Measurements from ENCODE around the gene SAPCD2.

Gene SAPCD2

GRCh38 chr9:137080260-137081122 lies 10.1 kb upstream of the SAPCD2 start:
- no peak for DNase-seq (ENCODE audit: low spot score)

- DNase-seq (ENCODE audit: low spot score): no peak
Observed at GRCh38 chr9:137079401-137079787, 9.0 kb upstream of the SAPCD2 start.

- no peak for DNase-seq (ENCODE audit: low spot score)
Observed at GRCh38 chr9:137078701-137079400, 8.5 kb upstream of the SAPCD2 start.

DNA sequence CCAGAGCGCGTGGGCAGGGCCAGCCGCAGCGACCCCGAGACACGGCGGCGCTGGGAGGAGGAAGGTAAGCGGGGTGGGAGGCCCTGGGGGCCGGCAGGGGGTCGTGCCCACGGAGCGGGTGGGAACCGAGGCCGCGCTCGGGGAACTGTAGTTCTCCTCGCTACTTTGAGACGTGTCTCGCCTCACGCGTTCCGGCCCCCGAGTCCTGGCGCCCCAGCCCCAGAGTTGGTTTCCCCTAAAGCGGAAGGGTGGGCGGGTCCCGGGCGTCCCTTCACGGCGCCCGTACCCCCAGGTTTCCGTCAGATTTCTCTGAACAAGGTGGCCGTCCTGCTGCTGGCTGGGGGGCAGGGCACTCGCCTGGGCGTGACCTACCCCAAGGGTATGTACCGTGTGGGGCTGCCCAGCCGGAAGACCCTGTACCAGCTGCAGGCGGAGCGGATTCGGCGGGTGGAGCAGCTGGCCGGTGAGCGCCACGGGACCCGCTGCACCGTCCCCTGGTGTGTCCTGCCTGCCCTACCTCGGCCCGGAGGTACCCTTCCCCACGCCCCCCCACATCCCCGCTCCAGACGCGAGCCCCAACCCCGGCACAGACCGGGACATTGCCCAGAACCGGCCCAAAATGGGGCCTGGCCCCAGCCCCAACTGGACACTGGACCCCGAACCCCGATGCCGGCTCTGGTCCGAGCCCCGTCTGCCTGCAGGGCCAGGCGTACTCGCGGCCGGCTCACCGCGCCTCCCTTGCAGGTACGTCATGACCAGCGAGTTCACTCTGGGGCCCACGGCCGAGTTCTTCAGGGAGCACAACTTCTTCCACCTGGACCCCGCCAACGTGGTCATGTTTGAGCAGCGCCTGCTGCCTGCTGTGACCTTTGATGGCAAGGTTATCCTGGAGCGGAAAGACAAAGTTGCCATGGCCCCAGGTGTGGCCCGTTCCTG lies 7.7 kb upstream of the SAPCD2 start:
- peak; percentile 47 for DNase-seq (ENCODE audit: low spot score)

- DNase-seq (ENCODE audit: low spot score): peak; percentile 73
Observed at GRCh38 chr9:137077010-137077747, 6.8 kb upstream of the SAPCD2 start, which contains the start of gene UAP1L1. Gene UAP1L1 (plus strand): TSS chr9:137077517. CDS start chr9:137077533, 16 bp downstream.

- DNase-seq (ENCODE audit: low spot score): no peak
Observed at GRCh38 chr9:137076636-137077009, 6.3 kb upstream of the SAPCD2 start.

DNA sequence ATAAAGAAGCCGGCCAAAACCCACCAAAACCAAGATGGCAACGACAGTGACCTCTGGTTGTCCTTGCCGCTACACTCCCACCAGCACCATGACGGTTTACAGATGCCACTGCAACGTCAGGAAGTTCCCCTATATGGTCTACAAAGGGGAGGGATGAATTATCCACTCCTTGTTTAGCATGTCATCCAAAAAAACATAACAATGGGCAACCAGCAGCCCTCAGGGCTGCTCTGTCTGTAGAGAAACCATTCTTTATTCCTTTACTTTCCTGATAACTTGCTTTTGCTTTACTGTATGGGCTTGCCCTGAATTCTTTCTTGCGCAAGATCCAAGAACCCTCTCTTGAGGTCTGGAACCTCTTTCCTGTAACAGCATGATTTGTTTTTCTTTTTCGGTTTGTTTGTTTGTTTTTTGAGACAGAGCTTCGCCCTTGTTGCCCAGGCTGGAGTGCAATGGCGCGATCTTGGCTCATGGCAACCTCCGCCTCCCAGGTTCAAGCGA lies 5.0 kb upstream of the SAPCD2 start:
- no peak for DNase-seq (ENCODE audit: low spot score)

- DNase-seq (ENCODE audit: low spot score): no peak
Observed at GRCh38 chr9:137074657-137075274, 4.4 kb upstream of the SAPCD2 start.

DNA sequence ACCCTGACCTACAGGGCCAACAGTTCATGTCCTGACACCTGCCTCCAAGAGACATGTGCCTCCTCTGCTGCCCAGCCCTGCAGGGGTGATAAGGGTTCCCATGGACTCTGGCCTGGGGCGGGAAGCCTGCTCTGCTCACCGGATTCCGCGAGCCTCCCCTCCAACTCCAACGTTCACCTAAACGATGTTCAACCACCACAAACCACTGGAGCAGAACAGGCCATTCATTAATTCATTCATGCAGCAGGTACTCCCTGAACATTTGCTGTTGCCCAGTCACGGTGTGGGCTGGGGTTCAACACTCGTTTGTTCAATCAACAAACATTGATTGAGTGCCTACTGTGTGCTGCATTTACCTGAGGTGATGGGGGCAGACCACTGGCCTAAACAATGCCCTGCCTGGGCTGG lies 3.6 kb upstream of the SAPCD2 start:
- DNase-seq (ENCODE audit: low spot score): no peak

GRCh38 chr9:137071282-137071681 lies 925 bp upstream of the SAPCD2 start:
- DNase-seq (ENCODE audit: low spot score): no peak

GRCh38 chr9:137070906-137071275 lies 534 bp upstream of the SAPCD2 start:
- DNase-seq (ENCODE audit: low spot score): peak; percentile 49

DNA sequence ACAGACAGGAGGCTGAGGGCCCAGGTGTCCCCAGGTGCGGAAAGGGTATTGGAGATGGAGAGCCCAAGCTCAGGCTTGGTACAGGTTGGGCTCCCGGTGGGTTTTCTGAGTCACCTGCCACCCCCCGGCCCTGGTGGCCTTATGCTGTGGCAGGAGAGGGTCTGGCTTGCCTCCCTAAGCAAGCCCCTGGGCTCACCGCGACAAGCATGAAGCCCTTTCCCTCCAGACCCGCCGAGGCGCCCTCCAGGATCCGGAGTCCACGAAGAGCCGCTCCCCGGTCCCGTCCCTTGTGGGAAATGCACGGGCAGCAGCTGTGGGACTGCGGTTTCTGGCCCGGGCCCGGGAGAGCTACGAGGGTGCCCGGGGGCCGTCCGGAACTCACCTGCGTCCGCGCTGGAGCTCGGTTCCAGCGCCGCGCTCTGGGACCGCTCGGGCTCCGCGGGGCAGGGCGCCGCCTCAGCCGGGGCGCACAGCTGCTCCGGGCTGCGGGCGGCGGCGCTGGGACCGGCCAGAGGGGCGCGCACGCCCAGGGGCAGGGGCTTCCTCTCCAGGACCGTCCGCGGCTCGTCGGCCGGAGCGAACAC lies 757 bp downstream of the SAPCD2 start:
- no peak for DNase-seq (ENCODE audit: low spot score)

GRCh38 chr9:137068539-137069507 lies 1.5 kb downstream of the SAPCD2 start:
- DNase-seq (ENCODE audit: low spot score): no peak

GRCh38 chr9:137067860-137068538 lies 2.4 kb downstream of the SAPCD2 start:
- peak; percentile 96 for DNase-seq (ENCODE audit: low spot score)

DNA sequence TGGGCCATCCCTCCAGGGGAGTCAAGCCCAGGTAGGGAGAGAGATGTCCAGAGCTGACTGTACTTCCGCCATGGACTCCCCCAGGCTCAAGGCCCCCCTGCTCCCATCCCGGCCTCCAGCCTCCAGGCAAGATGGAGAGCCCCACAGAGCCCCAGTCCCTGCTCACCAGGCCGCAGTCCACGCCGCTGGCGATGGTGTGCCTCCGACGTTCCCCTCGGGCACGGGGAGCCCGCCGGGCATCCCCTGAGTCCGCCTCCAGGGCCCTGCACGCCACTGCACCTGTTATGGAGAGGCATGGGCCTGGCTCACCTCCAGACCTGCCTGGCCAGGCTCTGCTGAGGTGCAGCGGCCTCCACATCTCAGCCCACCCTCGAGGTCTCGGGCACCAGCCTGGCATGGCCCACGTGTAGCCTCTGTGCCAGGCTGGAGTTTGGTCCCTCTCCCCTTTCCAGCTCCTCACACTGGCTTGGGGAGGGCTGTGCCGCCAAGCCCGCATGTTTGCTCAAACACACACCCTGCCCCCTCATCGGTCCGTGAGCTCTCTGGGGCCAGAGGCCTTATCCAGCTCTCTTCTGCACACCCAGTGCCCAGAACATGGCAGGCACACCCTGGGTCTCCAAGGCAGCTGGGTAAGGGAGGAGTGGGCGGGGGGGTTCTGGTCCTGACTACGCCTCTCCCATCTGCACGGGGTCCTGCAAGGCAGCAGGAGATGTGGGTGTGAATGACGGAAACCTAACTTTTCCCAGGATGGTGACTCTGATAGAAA lies 4.1 kb downstream of the SAPCD2 start:
- DNase-seq (ENCODE audit: low spot score): no peak

DNA sequence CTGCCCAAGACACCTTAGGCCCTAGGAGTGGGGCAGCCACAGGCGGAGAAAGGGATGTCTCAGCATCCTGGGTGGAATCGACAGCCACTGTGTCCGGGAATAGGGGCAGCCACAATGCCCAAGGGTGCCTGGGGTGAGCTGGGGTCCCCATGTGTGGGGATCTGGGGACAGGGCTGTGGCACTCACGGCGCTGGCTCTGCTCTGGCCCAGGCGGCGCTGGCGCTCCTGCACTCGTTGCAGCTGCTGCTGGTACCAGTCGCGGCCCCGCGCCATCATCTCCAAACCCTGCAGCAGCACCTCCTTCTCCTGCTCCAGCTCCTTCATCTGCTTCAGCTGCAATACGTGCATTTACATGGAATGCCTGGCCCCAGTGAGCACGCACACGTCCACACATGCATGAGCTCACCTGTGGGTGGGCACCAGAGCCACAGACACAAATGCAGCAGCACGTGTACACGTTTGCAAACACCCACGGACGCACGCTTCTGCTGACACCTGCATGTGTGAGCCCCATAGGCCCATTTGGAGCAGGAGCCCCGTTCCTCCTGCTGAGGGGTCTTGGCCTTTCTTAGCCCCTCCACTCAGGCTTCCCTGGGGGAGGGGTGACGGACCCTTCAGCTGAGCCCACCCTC lies 4.9 kb downstream of the SAPCD2 start:
- no peak for DNase-seq (ENCODE audit: low spot score)

GRCh38 chr9:137064880-137065164 lies 5.5 kb downstream of the SAPCD2 start:
- DNase-seq (ENCODE audit: low spot score): no peak
